Purkinje cell (primary cell): ENCODE data around the gene PRIM2. TPM values are rescaled to one million over a fixed set of nuclear protein-coding genes. Genes with fewer than 3 reads are reported as not detected.

Experiments
- polyA plus RNA-seq: library from polyadenylated mRNA; unstranded; fragments of >200 nt; fragmentation: Nextera tagmentation; gene quantifications from 2 replicates; pipeline ENCODE4 v1.2.1, GENCODE V29; 2014

The PRIM2 gene, protein sequence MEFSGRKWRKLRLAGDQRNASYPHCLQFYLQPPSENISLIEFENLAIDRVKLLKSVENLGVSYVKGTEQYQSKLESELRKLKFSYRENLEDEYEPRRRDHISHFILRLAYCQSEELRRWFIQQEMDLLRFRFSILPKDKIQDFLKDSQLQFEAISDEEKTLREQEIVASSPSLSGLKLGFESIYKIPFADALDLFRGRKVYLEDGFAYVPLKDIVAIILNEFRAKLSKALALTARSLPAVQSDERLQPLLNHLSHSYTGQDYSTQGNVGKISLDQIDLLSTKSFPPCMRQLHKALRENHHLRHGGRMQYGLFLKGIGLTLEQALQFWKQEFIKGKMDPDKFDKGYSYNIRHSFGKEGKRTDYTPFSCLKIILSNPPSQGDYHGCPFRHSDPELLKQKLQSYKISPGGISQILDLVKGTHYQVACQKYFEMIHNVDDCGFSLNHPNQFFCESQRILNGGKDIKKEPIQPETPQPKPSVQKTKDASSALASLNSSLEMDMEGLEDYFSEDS
- 2.2 and 6.8 TPM in 2 replicates for polyA plus RNA-seq

DNA sequence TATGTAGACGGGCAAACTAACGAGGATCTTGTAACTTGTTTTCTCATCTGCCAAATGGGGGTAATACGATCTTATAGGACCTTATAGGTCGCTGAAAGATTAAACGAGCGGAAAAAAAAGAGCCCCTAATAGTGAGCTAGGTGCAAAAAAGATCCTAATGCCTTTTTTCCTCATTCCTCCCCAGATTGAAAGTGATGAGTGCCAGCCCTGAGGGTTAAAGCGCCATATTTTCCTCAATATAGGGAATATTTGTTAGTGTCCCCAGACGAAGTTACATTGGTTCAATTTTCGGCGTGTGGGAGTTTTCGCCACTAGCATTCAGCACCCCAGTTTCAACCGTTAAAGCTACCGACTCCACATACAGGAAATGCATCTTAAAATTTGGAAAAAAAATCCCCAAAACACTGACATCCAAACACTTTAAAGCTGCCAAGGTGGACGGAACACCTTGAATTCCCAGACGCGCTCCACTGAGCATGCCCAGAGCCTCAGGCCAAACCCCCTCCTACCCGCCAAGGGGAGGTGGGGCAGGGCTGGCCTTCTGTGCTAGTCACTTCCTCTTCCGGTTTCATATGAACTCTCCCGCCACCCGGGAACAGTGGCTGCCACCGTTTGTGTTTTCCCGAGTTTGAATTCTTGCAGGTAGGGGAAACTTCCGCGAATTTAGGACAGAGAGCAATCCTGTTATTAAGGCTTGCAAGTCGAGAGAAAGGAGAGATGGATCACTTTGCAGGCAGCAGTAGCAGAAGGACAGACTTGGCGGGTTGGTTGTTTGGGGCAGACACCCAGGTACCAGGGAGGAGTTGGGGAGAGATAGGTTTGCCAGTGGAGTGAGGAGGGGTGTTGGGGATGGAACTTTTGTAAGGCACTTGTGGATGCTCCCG, at the start of gene PRIM2:
Gene PRIM2 (plus strand): TSS at position 571 of the 884 bp plus-strand sequence. CDS start 816 bp downstream, outside the sequence.

Other genes with a start within 250 kb of the PRIM2 start
- gene ZNF451, start 227.4 kb upstream of the PRIM2 start, polyA plus RNA-seq = 19.8 and 38.9 TPM in 2 replicates
- 2.9 and 4.8 TPM in 2 replicates for gene BAG2, start 145.3 kb upstream of the PRIM2 start, polyA plus RNA-seq
- 1.3 and 9.2 TPM in 2 replicates for gene RAB23, start 95.3 kb upstream of the PRIM2 start, polyA plus RNA-seq